Measurements from ENCODE around the gene MKNK2.

MKNK2 gene

DNA sequence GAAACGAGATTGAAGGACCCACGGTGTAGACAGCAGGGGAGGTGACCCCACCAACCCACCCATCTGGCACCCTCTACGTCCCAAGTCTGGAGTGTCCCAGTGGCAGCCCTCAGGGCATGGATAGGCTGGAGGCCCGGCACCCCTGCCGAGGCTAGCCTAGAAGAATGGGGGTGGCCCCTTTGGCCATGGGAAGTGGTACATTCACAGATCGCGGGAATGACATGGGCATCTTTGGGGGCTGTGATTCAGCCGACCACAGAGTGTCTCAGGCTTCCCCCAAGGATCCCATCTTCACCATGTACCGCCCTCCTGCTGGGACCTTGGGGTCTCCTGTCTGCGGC, 11.3 kb upstream of the MKNK2 start:
- peak overlapping the region; percentile 80 to 89 for H3K4me3 ChIP-seq (ENCODE audit: low read depth in 1 of 2, low read length in 2 of 2)
- peaks cover 0 to 3% of the 10 kb centered on the region in 2 donors for H3K36me3 ChIP-seq (ENCODE audit: control insufficient read depth in 1 of 2, insufficient read depth in 2 of 2, low read length in 2 of 2)
- peak overlapping the region; percentile 83 for H3K27ac ChIP-seq (ENCODE audit: low read length)
- H3K9me3 ChIP-seq (ENCODE audit: control insufficient read depth in 1 of 2, low read length in 2 of 2), result no peaks in the 10 kb centered on the region
- peaks cover 11 to 57% of the 10 kb centered on the region in 2 donors for H3K4me1 ChIP-seq (ENCODE audit: control insufficient read depth in 1 of 2, insufficient read depth in 2 of 2, low read length in 2 of 2)
- no peaks in the 10 kb centered on the region for H3K27me3 ChIP-seq (ENCODE audit: low read depth, low read length)

GRCh38 chr19:2061495-2062388, 10.7 kb upstream of the MKNK2 start:
- peak overlapping the region; percentile 80 to 89 for H3K4me3 ChIP-seq (ENCODE audit: low read depth in 1 of 2, low read length in 2 of 2)
- no peaks in the 10 kb centered on the region for H3K9me3 ChIP-seq (ENCODE audit: control insufficient read depth in 1 of 2, low read length in 2 of 2)
- H3K36me3 ChIP-seq (ENCODE audit: control insufficient read depth in 1 of 2, insufficient read depth in 2 of 2, low read length in 2 of 2), result peaks cover 0 to 3% of the 10 kb centered on the region in 2 donors
- H3K4me1 ChIP-seq (ENCODE audit: control insufficient read depth in 1 of 2, insufficient read depth in 2 of 2, low read length in 2 of 2), result peaks cover 11 to 57% of the 10 kb centered on the region in 2 donors
- H3K27ac ChIP-seq (ENCODE audit: low read length), result peak overlapping the region; percentile 95
- no peaks in the 10 kb centered on the region for H3K27me3 ChIP-seq (ENCODE audit: low read depth, low read length)

- Histone ChIP-seq H3K27me3 (ENCODE audit: low read depth, low read length) (no peaks in the 10 kb centered on the region), H3K27ac (ENCODE audit: low read length) (peak overlapping the region; percentile 95), H3K4me1 (ENCODE audit: control insufficient read depth in 1 of 2, insufficient read depth in 2 of 2, low read length in 2 of 2) (peaks cover 11 to 58% of the 10 kb centered on the region in 2 donors), H3K9me3 (ENCODE audit: control insufficient read depth in 1 of 2, low read length in 2 of 2) (no peaks in the 10 kb centered on the region), H3K4me3 (ENCODE audit: low read depth in 1 of 2, low read length in 2 of 2) (peak overlapping the region; percentile 66 to 89), H3K36me3 (ENCODE audit: control insufficient read depth in 1 of 2, insufficient read depth in 2 of 2, low read length in 2 of 2) (peaks cover 0 to 3% of the 10 kb centered on the region in 2 donors)
Observed at GRCh38 chr19:2060884-2061494, 9.9 kb upstream of the MKNK2 start.

GRCh38 chr19:2059422-2060201, 8.6 kb upstream of the MKNK2 start:
- no peaks in the 10 kb centered on the region for H3K9me3 ChIP-seq (ENCODE audit: control insufficient read depth in 1 of 2, low read length in 2 of 2)
- peaks cover 0 to 3% of the 10 kb centered on the region in 2 donors for H3K36me3 ChIP-seq (ENCODE audit: control insufficient read depth in 1 of 2, insufficient read depth in 2 of 2, low read length in 2 of 2)
- H3K4me3 ChIP-seq (ENCODE audit: low read depth in 1 of 2, low read length in 2 of 2), result peak overlapping the region; percentile 66 to 89
- peak overlapping the region; percentile 95 for H3K27ac ChIP-seq (ENCODE audit: low read length)
- H3K4me1 ChIP-seq (ENCODE audit: control insufficient read depth in 1 of 2, insufficient read depth in 2 of 2, low read length in 2 of 2), result peaks cover 11 to 61% of the 10 kb centered on the region in 2 donors
- H3K27me3 ChIP-seq (ENCODE audit: low read depth, low read length), result no peaks in the 10 kb centered on the region

DNA sequence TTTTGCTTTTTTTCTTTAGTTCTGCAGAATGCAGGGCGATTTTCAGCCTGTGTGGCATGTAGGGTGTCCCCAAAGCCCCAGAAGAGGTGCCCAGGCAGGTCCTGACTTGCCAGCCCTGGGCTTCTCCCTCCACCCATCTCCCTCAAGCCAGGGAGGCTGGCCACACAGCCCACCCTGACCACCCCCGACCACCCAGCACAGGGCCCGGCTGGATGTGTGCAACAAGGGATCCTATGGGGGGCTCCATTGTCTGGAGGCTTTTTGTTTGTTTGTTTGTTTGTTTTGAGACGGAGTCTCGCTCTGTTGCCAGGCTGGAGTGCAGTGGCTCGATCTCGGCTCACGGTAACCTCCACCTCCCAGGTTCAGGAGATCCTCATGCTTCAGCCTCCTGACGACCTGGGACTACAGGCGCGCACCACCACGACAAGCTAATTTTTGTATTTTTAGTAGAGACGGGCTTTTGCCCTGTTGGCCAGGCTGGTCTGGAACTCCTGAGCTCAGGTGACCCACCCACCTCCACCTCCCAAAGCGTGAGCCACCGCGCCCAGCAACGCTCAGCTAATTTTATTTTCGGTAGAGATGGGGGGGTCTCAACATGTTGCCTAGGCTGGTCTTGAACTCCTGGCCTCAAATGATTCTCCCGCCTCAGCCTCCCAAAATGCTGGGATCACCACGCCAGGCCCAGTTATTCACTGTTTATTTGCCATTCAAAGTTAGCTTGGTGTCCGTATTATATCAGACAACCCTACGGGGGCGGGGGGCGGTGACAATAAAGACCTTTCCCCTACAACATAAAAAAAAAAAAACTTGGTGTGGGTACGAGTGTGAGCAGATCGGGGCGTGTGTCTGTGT, 7.8 kb upstream of the MKNK2 start:
- Histone ChIP-seq H3K27me3 (ENCODE audit: low read depth, low read length) (no peaks in the 10 kb centered on the region), H3K27ac (ENCODE audit: low read length) (peak overlapping the region; percentile 95), H3K4me1 (ENCODE audit: control insufficient read depth in 1 of 2, insufficient read depth in 2 of 2, low read length in 2 of 2) (peaks cover 11 to 53% of the 10 kb centered on the region in 2 donors), H3K9me3 (ENCODE audit: control insufficient read depth in 1 of 2, low read length in 2 of 2) (no peaks in the 10 kb centered on the region), H3K4me3 (ENCODE audit: low read depth in 1 of 2, low read length in 2 of 2) (peak overlapping the region in 1 of 2 donors; percentile 89), H3K36me3 (ENCODE audit: control insufficient read depth in 1 of 2, insufficient read depth in 2 of 2, low read length in 2 of 2) (peaks cover 0 to 3% of the 10 kb centered on the region in 2 donors)

DNA sequence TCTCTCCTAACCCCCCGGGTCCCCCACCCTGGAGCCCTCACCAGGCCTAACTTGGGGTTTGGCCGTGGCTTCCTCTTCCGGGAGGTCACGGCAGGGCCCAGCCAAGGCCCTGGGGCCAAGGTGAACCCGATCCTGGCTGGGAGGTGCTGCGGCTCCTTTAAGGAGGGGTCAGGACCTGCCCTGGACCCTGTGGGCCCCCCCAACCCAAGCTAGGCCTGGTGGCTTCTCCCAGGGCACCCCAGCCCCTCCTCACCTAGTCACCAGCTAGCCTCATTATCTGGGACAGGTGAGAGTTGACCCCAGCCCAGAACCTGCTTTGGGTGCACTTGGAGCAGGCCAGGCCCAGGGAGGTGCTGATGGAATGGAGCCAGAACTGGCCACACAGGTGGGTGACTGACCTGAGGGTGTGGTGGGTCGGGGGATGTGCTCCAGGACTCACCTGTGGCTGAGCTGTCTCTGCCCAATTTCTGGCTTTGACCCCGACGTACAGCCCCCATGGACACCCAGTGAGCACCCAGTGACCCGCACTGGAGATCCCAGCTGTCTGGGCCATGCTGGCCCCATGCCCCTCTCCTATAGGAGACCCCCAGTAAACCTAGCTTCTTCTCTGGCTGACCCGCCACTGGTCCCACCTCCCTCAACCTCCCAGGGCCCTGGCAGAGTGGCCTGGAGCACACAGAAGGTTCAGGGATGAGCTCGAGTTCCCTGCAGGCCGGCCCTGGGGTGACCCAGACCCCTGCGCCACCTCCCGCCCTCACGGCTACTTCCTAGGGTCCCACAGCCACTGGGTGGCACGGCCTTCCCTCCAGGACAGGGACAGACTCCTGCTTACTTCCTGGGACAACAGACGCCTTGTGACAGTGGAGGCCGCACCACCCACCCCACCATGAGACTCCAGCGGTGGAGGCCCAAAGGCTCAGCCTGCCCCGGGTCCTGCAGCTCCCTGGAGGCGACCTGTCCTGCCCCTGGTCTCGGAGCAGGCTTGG, 6.7 kb upstream of the MKNK2 start:
- Histone ChIP-seq H3K9me3 (ENCODE audit: control insufficient read depth in 1 of 2, low read length in 2 of 2) (no peaks in the 10 kb centered on the region), H3K27me3 (ENCODE audit: low read depth, low read length) (no peaks in the 10 kb centered on the region), H3K36me3 (ENCODE audit: control insufficient read depth in 1 of 2, insufficient read depth in 2 of 2, low read length in 2 of 2) (peaks cover 0 to 3% of the 10 kb centered on the region in 2 donors), H3K4me1 (ENCODE audit: control insufficient read depth in 1 of 2, insufficient read depth in 2 of 2, low read length in 2 of 2) (peaks cover 11 to 50% of the 10 kb centered on the region in 2 donors), H3K27ac (ENCODE audit: low read length) (no peak overlapping the region), H3K4me3 (ENCODE audit: low read depth in 1 of 2, low read length in 2 of 2) (no peak overlapping the region)

GRCh38 chr19:2056837-2057192, 5.8 kb upstream of the MKNK2 start:
- Histone ChIP-seq H3K4me3 (ENCODE audit: low read depth in 1 of 2, low read length in 2 of 2) (no peak overlapping the region), H3K27me3 (ENCODE audit: low read depth, low read length) (no peaks in the 10 kb centered on the region), H3K9me3 (ENCODE audit: control insufficient read depth in 1 of 2, low read length in 2 of 2) (no peaks in the 10 kb centered on the region), H3K27ac (ENCODE audit: low read length) (no peak overlapping the region), H3K36me3 (ENCODE audit: control insufficient read depth in 1 of 2, insufficient read depth in 2 of 2, low read length in 2 of 2) (peaks cover 0 to 3% of the 10 kb centered on the region in 2 donors), H3K4me1 (ENCODE audit: control insufficient read depth in 1 of 2, insufficient read depth in 2 of 2, low read length in 2 of 2) (peaks cover 3 to 47% of the 10 kb centered on the region in 2 donors)

- Histone ChIP-seq H3K27ac (ENCODE audit: low read length) (peak overlapping the region; percentile 63), H3K36me3 (ENCODE audit: control insufficient read depth in 1 of 2, insufficient read depth in 2 of 2, low read length in 2 of 2) (peaks cover 0 to 3% of the 10 kb centered on the region in 2 donors), H3K27me3 (ENCODE audit: low read depth, low read length) (no peaks in the 10 kb centered on the region), H3K4me1 (ENCODE audit: control insufficient read depth in 1 of 2, insufficient read depth in 2 of 2, low read length in 2 of 2) (peaks cover 6 to 50% of the 10 kb centered on the region in 2 donors), H3K4me3 (ENCODE audit: low read depth in 1 of 2, low read length in 2 of 2) (peak overlapping the region in 1 of 2 donors; percentile 54), H3K9me3 (ENCODE audit: control insufficient read depth in 1 of 2, low read length in 2 of 2) (no peaks in the 10 kb centered on the region)
Observed at GRCh38 chr19:2055931-2056836, 5.1 kb upstream of the MKNK2 start.

- H3K9me3 ChIP-seq (ENCODE audit: control insufficient read depth in 1 of 2, low read length in 2 of 2), result no peaks in the 10 kb centered on the region
- no peak overlapping the region for H3K4me3 ChIP-seq (ENCODE audit: low read depth in 1 of 2, low read length in 2 of 2)
- peaks cover 0 to 3% of the 10 kb centered on the region in 2 donors for H3K36me3 ChIP-seq (ENCODE audit: control insufficient read depth in 1 of 2, insufficient read depth in 2 of 2, low read length in 2 of 2)
- H3K4me1 ChIP-seq (ENCODE audit: control insufficient read depth in 1 of 2, insufficient read depth in 2 of 2, low read length in 2 of 2), result peaks cover 6 to 39% of the 10 kb centered on the region in 2 donors
- H3K27ac ChIP-seq (ENCODE audit: low read length), result no peak overlapping the region
- no peaks in the 10 kb centered on the region for H3K27me3 ChIP-seq (ENCODE audit: low read depth, low read length)
Observed at GRCh38 chr19:2054763-2055162, 3.7 kb upstream of the MKNK2 start.

Data from muscle layer of duodenum (tissue), 2 donors.